Measurements from ENCODE around the gene WNT7A.
A peak's percentile ranks its signal among the peaks of the same experiment; 100 is the strongest.
"Not testable (repeated sequence)": the region's sequence is repeated elsewhere in the genome, so short reads cannot be mapped to it uniquely, and the experiment has no call there.

Gene WNT7A

GRCh38 chr3:13879946-13880810, at the start of gene WNT7A:
Gene WNT7A, minus strand, starts transcription at chr3:13880071. Its CDS starts 255 bp downstream, at chr3:13879816.
- H3K4me3 ChIP-seq (ENCODE audit: low read depth, low read length), result no peak within 1 kb of the TSS
- no peak for DNase-seq (ENCODE audit: low read depth)
- peak; percentile 21 for TF ChIP-seq CTCF (conservative IDR thresholded peaks at IDR 0.05; ENCODE audit: low read depth, low read length)

DNA sequence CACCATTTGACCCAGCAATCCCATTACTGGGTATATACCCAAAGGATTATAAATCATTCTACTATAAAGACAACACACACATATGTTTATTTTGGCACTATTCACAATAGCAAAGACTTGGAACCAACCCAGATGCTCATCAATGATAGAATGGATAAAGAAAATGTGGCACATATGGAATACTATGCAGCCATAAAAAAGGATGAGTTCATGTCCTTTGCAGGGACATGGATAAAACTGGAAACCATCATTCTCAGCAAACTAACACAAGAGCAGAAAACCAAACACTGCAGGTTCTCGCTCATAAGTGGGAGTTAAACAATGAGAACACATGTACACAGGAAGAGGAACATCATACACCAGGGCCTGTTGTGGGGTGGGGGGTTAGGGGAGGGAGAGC, 48.9 kb upstream of the WNT7A start:
- DNase-seq (ENCODE audit: low read depth); H3K4me3 ChIP-seq (ENCODE audit: low read depth, low read length): not testable (repeated sequence)

DNA sequence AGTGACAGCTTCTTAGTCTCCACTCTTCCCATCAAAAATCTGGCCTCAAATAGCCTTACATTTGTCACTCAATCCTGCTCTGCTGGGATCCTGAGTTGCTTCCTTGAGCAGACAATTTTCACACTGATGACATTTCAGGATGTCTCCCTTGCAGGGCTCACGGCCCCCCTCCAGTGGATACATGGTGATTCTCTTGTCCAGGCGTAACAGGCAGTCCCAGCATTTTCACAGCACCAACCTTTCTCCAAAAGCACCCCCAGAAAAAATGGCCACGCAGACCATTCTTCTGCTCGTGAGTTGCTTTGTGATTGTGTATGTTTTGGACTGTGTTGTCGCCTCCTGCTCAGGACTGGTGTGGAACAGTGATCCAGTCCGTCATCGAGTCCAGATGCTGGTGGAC, 47.4 kb upstream of the WNT7A start:
- H3K4me3 ChIP-seq (ENCODE audit: low read depth, low read length), result no peak overlapping the region
- peak; percentile 1 for DNase-seq (ENCODE audit: low read depth)
- TF ChIP-seq CTCF (conservative IDR thresholded peaks at IDR 0.05; ENCODE audit: low read depth, low read length), result peak; percentile 24

DNA sequence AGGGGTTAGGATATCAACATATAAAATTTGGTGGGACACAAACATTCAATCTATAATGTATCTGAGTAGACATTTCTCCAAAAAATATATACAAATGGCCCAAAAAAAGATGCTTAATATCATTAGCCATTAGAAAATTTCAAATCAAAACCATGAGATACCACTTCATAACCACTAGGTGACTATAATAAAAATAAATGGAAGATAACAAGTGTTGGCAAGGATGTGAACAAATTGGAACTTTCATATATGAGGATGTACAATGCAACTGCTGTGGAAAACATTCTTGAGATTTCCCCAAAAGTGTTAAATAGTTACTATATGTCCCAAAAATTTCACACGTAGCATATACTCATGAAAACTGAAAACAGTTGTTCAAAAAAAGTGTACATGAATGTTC, 36.5 kb upstream of the WNT7A start:
- no peak for DNase-seq (ENCODE audit: low read depth)
- no peak overlapping the region for H3K4me3 ChIP-seq (ENCODE audit: low read depth, low read length)
- no peak for TF ChIP-seq CTCF (conservative IDR thresholded peaks at IDR 0.05; ENCODE audit: low read depth, low read length)

- H3K4me3 ChIP-seq (ENCODE audit: low read depth, low read length), result no peak overlapping the region
- TF ChIP-seq CTCF (conservative IDR thresholded peaks at IDR 0.05; ENCODE audit: low read depth, low read length), result no peak
- DNase-seq (ENCODE audit: low read depth), result no peak
Measured at GRCh38 chr3:13902648-13903238, 22.9 kb upstream of the WNT7A start.

GRCh38 chr3:13901935-13902584, 22.2 kb upstream of the WNT7A start:
- DNase-seq (ENCODE audit: low read depth), result no peak
- H3K4me3 ChIP-seq (ENCODE audit: low read depth, low read length), result no peak overlapping the region
- TF ChIP-seq CTCF (conservative IDR thresholded peaks at IDR 0.05; ENCODE audit: low read depth, low read length), result no peak

GRCh38 chr3:13898346-13898745, 18.5 kb upstream of the WNT7A start:
- DNase-seq (ENCODE audit: low read depth), result no peak
- H3K4me3 ChIP-seq (ENCODE audit: low read depth, low read length), result no peak overlapping the region
- no peak for TF ChIP-seq CTCF (conservative IDR thresholded peaks at IDR 0.05; ENCODE audit: low read depth, low read length)

Data from choroid plexus epithelial cell (primary cell).